Fibroblast of lung (primary cell): ENCODE results near the gene MUC13.

ENCODE experiments used
- CTCF ChIP-seq, 2 donors: IDR thresholded peaks in 1 of 2; conservative IDR thresholded peaks in 1 of 2; 1 replicate in 1 of 2; 2 replicates in 1 of 2; pipeline ENCODE4 v1.5.1; 2011 to 2012; ENCODE audit warnings: low read length in 2 of 2, control low read depth in 1 of 2, inconsistent platforms in 1 of 2, low read depth in 1 of 2, mild to moderate bottlenecking in 1 of 2
- EZH2 ChIP-seq: IDR thresholded peaks from 2 replicates; pipeline ENCODE4 v1.5.1; 2012; ENCODE audit warnings: low read length, control low read depth, mild to moderate bottlenecking; ENCODE audit errors: missing control alignments

- TF ChIP-seq CTCF (conservative IDR thresholded peaks at IDR 0.05 in 1 of 2, IDR thresholded peaks at IDR 0.05 in 1 of 2; ENCODE audit: low read depth in 1 of 2, low read length in 2 of 2) (no peak), EZH2 (no peak)
Measured at GRCh38 chr3:124873226-124873625, 61.3 kb downstream of the MUC13 start.
